Measurements from ENCODE around the gene MTX1.

DNA sequence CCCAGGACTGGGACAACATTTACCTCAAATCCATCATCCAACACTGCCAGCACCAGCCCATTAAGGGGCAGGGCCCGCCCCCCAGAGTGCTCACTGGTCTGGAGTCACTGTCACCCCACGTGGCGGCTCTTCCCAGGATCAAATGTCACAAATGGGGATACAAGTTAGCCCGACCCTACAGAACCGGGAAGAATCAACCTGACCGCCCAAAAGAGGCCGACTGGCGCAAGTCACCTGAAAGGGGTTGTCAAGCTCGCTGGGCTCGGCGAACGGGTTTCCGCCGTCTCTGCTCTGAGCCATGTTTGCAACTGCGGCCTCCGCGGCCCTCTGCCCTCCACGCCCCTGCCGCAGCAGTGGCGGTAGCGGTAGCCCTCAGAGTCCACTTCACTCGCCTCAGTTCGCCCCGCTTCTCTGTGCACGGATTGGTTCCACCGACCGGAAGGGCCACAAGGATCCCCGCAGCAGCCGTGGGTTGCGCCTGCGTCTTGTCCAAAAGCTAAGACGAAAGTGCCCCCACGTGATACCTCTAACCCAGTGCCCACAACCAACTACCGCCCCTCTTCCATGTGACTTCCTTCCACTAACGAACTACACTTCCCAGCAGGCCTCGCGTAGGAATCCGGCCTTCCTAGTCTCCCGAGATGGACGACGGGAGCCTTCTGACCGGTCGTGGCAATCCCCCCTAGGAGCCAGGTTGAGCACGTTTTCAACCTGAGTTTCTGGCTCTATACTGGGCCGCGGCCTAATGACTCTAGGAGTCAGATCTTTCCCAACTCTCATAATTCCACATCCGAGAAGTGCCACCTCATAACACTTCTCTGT is 53.6 kb downstream of the MTX1 start, which contains the start of gene SCAMP3:
- peak; percentile 93 for TF ChIP-seq POLR2AphosphoS5 (IDR thresholded peaks at IDR 0.05; ENCODE audit: low read depth)
- TF ChIP-seq, protein P1, sequence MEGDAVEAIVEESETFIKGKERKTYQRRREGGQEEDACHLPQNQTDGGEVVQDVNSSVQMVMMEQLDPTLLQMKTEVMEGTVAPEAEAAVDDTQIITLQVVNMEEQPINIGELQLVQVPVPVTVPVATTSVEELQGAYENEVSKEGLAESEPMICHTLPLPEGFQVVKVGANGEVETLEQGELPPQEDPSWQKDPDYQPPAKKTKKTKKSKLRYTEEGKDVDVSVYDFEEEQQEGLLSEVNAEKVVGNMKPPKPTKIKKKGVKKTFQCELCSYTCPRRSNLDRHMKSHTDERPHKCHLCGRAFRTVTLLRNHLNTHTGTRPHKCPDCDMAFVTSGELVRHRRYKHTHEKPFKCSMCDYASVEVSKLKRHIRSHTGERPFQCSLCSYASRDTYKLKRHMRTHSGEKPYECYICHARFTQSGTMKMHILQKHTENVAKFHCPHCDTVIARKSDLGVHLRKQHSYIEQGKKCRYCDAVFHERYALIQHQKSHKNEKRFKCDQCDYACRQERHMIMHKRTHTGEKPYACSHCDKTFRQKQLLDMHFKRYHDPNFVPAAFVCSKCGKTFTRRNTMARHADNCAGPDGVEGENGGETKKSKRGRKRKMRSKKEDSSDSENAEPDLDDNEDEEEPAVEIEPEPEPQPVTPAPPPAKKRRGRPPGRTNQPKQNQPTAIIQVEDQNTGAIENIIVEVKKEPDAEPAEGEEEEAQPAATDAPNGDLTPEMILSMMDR (IDR thresholded peaks at IDR 0.05; ENCODE audit: insufficient read depth, low read length): no peak
- peak; percentile 64 for TF ChIP-seq GABPA (IDR thresholded peaks at IDR 0.05; ENCODE audit: low read depth)
- TF ChIP-seq, protein P2, sequence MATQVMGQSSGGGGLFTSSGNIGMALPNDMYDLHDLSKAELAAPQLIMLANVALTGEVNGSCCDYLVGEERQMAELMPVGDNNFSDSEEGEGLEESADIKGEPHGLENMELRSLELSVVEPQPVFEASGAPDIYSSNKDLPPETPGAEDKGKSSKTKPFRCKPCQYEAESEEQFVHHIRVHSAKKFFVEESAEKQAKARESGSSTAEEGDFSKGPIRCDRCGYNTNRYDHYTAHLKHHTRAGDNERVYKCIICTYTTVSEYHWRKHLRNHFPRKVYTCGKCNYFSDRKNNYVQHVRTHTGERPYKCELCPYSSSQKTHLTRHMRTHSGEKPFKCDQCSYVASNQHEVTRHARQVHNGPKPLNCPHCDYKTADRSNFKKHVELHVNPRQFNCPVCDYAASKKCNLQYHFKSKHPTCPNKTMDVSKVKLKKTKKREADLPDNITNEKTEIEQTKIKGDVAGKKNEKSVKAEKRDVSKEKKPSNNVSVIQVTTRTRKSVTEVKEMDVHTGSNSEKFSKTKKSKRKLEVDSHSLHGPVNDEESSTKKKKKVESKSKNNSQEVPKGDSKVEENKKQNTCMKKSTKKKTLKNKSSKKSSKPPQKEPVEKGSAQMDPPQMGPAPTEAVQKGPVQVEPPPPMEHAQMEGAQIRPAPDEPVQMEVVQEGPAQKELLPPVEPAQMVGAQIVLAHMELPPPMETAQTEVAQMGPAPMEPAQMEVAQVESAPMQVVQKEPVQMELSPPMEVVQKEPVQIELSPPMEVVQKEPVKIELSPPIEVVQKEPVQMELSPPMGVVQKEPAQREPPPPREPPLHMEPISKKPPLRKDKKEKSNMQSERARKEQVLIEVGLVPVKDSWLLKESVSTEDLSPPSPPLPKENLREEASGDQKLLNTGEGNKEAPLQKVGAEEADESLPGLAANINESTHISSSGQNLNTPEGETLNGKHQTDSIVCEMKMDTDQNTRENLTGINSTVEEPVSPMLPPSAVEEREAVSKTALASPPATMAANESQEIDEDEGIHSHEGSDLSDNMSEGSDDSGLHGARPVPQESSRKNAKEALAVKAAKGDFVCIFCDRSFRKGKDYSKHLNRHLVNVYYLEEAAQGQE (IDR thresholded peaks at IDR 0.05; ENCODE audit: insufficient replicate concordance, low read depth): no peak

All from HL-60 (cell line).